ENCODE measurements around the gene YIF1A. TPM values are rescaled to one million over a fixed set of nuclear protein-coding genes. Genes with fewer than 3 reads are reported as not detected.

The YIF1A gene
- total RNA-seq, 1 donor from 2014 or later, result 74.0 TPM

DNA sequence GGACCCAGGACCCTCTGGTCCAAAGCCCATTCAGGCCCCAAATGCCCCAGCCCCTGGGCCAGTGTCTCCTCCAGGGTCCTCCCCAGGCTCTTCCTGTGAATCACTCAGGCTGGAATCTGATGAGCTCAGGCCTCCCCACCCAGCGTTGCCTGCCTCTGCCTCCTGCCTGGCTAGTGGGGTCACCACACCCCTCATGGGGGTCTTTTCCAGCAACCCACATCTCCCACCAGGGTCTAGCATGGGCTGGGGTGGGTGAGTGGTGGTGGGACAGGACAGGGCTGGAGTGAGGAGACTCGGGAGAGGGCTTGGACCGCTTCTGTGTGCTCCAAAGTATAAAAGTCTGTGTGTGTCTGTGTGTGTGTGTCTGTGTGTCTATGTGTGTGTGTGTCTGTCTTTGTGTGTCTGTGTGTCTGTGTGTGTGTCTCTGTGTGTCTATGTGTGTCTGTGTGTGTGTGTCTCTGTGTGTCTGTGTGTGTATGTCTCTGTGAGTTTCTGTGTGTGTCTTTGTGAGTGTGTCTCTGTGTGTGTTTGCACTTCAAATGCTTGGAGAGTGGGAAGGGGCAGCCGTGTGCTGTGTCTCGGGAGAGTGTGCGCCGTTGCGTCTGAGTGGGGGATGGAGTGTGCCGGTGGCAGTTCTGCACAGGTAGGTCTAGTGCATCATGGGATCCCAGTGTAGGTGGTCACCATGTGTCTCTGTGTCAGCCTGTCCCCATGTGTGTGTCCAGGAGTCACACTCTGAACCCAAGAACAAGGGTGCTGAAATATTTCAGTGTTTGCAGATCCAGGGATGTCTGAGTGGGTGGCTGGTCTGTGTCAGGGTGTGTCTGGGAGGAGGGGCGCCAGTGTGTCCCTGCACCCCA, 38.5 kb upstream of the YIF1A start:
- Mint-ChIP-seq H3K4me3 (no peak overlapping the region), H3K27ac (peak overlapping the region; percentile 45), H3K4me1 (peaks cover 40% of the 10 kb centered on the region), H3K27me3 (ENCODE audit: low read depth) (no peaks in the 10 kb centered on the region), H3K9me3 (no peaks in the 10 kb centered on the region), H3K36me3 (no peaks in the 10 kb centered on the region)
- no peak for TF ChIP-seq CTCF (IDR thresholded peaks at IDR 0.05; ENCODE audit: unreplicated experiment)
- no peak for DNase-seq (ENCODE audit: low spot score in 2 of 2, unreplicated experiment in 2 of 2)

DNA sequence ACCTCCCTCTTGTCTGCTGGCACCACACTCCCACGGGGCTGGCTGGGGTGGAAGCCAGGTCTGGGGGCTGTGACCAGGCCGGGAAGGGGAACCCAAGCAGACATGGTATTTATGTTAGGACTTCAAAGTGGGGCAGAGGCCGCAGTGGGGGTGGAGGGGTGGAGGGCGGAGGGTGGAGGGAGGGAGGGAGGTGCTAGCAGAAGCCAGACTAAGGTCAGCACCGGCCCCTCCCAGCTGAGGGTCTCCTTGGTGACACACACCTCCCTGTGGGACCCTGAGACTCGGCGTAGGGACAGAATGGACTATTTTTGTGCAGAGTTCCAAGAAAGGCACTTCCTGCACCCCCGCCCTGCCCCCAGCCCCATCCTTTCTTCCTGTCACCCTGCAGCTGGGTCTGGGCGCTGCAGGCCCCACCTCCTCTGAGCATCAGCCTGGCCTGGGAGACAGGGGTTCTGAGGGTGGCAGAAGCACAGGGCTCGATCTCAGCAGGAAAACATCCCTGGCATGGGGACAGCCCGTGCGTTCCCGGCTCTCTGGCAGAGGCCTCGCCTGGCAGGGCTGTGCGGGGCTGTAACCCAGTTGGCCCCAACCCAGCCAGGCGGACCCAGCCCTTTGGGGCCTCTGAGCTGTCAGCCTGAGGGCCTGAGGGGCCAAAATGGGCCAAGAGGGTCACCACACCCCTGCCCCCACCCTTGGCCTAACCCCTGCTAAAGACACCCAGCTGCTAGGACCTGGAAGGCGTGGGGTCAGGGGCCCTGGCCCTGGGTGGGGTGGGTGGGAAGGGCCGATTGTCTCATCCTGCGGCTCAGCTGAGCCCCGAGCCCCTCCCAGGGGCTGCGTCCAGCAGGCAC, 37.5 kb upstream of the YIF1A start:
- no peaks in the 10 kb centered on the region for H3K36me3 Mint-ChIP-seq
- peaks cover 40% of the 10 kb centered on the region for H3K4me1 Mint-ChIP-seq
- no peaks in the 10 kb centered on the region for H3K9me3 Mint-ChIP-seq
- H3K4me3 Mint-ChIP-seq, result no peak overlapping the region
- DNase-seq (ENCODE audit: low spot score in 2 of 2, unreplicated experiment in 2 of 2), result no peak
- H3K27me3 Mint-ChIP-seq (ENCODE audit: low read depth), result no peaks in the 10 kb centered on the region
- peak overlapping the region; percentile 93 for H3K27ac Mint-ChIP-seq
- no peak for TF ChIP-seq CTCF (IDR thresholded peaks at IDR 0.05; ENCODE audit: unreplicated experiment)

DNA sequence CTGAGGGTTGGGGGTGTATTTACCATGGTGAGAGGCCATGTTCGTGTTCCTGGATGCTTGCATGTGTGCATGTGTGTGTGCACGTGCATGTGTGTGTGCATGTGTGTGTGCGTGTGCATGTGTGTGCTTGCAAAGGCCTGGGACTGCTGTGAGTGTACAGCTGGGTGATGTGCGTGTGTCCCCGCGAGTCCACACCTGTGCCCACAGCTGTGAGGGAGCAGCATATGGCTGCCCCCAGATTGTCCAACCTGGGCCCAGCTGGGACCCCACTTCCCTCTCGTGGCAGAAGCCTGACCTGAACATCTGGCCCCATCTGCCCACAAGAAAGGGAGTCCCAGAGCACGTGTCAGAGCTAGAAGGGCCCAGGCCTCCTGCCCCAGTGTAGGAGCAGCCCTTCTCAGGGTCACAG, 36.3 kb upstream of the YIF1A start:
- H3K9me3 Mint-ChIP-seq, result peaks cover 1% of the 10 kb centered on the region
- TF ChIP-seq CTCF (IDR thresholded peaks at IDR 0.05; ENCODE audit: unreplicated experiment), result no peak
- peaks cover 40% of the 10 kb centered on the region for H3K4me1 Mint-ChIP-seq
- DNase-seq (ENCODE audit: low spot score in 2 of 2, unreplicated experiment in 2 of 2), result no peak
- no peaks in the 10 kb centered on the region for H3K36me3 Mint-ChIP-seq
- H3K27ac Mint-ChIP-seq, result peak overlapping the region; percentile 56
- H3K4me3 Mint-ChIP-seq, result no peak overlapping the region
- H3K27me3 Mint-ChIP-seq (ENCODE audit: low read depth), result no peaks in the 10 kb centered on the region

- DNase-seq (ENCODE audit: low spot score in 2 of 2, unreplicated experiment in 2 of 2), result no peak
- Mint-ChIP-seq H3K9me3 (peaks cover 6% of the 10 kb centered on the region), H3K4me1 (peaks cover 40% of the 10 kb centered on the region), H3K36me3 (no peaks in the 10 kb centered on the region), H3K27me3 (ENCODE audit: low read depth) (no peaks in the 10 kb centered on the region), H3K27ac (peak overlapping the region; percentile 65), H3K4me3 (no peak overlapping the region)
- TF ChIP-seq CTCF (IDR thresholded peaks at IDR 0.05; ENCODE audit: unreplicated experiment), result no peak
Measured at GRCh38 chr11:66324664-66325063, 35.7 kb upstream of the YIF1A start.

DNA sequence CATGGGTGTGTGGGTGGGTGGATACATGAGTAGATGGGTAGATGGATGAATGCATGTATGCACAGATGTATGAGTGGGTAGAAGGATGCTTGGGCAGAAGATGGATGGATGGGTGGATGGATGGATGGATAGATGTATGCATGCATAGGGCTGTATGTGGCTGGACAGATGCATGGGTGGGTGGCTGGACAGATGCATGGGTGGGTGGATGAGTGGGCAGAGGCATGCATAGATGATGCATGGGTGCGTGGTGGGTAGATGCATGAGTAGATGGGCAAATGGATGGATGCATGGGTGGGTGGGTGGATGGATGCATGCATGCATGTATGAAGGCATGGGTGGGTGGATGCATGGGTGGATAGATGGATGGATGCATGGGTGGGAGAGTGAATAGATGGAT, 34.7 kb upstream of the YIF1A start:
- H3K36me3 Mint-ChIP-seq, result no peaks in the 10 kb centered on the region
- no peak overlapping the region for H3K27ac Mint-ChIP-seq
- no peak overlapping the region for H3K4me3 Mint-ChIP-seq
- no peak for DNase-seq (ENCODE audit: low spot score in 2 of 2, unreplicated experiment in 2 of 2)
- H3K4me1 Mint-ChIP-seq, result peaks cover 45% of the 10 kb centered on the region
- H3K27me3 Mint-ChIP-seq (ENCODE audit: low read depth), result no peaks in the 10 kb centered on the region
- TF ChIP-seq CTCF (IDR thresholded peaks at IDR 0.05; ENCODE audit: unreplicated experiment), result no peak
- H3K9me3 Mint-ChIP-seq, result peaks cover 6% of the 10 kb centered on the region
